Peyer's patch (tissue), 4 donors: Measurements from ENCODE around the gene DDX41.

Experiments used
- POLR2A ChIP-seq, 2 donors: fragments of 450-650 bp; IDR thresholded peaks; one replicate each; pipeline ENCODE4 v1.5.1; 2017; ENCODE audit warnings: antibody characterized with exemption in 2 of 2, mild to moderate bottlenecking in 2 of 2, moderate library complexity in 2 of 2
- TF ChIP-seq, protein P1 (sequence below), 6 experiments: fragments of 450-650 bp in 4 of 6; fragments of 200-600 bp in 2 of 6; sonication (generic) in 1 of 6; IDR thresholded peaks; one replicate each; pipeline ENCODE4 v1.5.1; 2017 to 2019; ENCODE audit warnings: antibody characterized with exemption in 6 of 6, mild to moderate bottlenecking in 3 of 6, moderate library complexity in 1 of 6

- no peak for TF ChIP-seq POLR2A (IDR thresholded peaks at IDR 0.05)
- TF ChIP-seq, protein P1, sequence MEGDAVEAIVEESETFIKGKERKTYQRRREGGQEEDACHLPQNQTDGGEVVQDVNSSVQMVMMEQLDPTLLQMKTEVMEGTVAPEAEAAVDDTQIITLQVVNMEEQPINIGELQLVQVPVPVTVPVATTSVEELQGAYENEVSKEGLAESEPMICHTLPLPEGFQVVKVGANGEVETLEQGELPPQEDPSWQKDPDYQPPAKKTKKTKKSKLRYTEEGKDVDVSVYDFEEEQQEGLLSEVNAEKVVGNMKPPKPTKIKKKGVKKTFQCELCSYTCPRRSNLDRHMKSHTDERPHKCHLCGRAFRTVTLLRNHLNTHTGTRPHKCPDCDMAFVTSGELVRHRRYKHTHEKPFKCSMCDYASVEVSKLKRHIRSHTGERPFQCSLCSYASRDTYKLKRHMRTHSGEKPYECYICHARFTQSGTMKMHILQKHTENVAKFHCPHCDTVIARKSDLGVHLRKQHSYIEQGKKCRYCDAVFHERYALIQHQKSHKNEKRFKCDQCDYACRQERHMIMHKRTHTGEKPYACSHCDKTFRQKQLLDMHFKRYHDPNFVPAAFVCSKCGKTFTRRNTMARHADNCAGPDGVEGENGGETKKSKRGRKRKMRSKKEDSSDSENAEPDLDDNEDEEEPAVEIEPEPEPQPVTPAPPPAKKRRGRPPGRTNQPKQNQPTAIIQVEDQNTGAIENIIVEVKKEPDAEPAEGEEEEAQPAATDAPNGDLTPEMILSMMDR (IDR thresholded peaks at IDR 0.05), result peak in 4 of 6 experiments; percentile 6 to 26 (median 22)
Measured at GRCh38 chr5:177489119-177489716, 27.5 kb downstream of the DDX41 start.
